ENCODE data around the gene SMU1.
A peak's percentile ranks its signal among the peaks of the same experiment; 100 is the strongest.
"Not testable (repeated sequence)": the region's sequence is repeated elsewhere in the genome, so short reads cannot be mapped to it uniquely, and the experiment has no call there.

Gene SMU1

DNA sequence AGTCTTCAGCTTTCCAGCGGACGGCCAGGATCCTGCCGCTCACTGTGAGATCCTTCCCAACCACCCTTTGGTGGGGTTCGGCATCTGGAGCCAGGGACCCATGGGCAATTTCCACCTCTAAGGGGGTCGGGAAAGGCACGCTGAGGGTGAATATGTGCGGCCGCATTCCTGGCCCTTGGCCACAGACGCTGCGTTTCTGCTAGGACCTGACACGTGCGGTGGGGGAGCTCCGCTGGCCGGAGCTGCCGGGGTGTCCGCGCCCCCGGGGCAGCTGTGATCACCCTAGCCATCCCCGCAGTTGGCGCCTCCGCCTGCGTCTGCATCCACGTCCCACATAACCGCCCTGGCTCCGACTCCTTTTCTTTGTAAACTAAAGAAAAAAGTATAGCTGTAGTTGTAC lies 56.7 kb downstream of the SMU1 start:
- peaks cover 4% of the 10 kb centered on the region for H3K36me3 Mint-ChIP-seq
- no peak overlapping the region for H3K27ac Mint-ChIP-seq
- H3K9me3 Mint-ChIP-seq (ENCODE audit: low read depth), result no peaks in the 10 kb centered on the region
- H3K27me3 Mint-ChIP-seq, result no peaks in the 10 kb centered on the region
- H3K4me3 Mint-ChIP-seq, result no peak overlapping the region
- H3K4me1 Mint-ChIP-seq (ENCODE audit: low read depth), result peaks cover 33% of the 10 kb centered on the region

DNA sequence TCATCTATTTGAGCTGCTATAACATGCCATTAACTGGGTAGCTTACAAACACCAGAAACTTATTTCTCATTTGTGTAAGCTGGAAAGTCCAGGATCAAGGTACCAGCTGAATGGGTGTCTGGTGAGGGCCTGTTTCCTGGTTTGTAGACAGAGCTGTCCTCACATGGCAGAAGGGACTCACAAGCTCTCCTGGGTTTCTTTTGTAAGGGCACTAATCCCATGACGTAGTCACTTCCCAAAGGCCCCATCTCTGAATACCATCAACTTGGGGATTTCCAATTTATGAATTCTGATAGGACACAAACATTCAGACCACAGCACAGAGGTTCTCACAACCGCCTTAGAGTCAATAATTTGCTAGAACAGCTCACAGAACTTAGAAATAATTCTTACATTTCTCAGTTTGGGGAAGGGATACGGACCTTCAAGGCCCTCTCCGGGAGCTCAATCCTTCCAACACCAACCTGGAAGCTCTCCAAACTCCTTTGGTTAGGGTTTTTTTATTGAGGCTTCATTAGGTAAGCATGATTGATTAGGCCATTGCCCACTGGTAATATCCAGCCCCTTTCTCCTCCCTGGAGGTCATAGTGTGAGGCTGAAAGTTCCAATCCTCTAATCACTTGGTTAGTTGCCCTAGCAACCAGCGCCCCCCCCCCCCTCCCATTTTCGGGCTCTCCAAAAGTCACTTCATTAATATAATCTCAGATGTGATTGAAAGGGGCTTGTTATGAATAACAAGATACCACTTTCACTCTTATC lies 59.0 kb downstream of the SMU1 start:
- Mint-ChIP-seq H3K9me3 (ENCODE audit: low read depth) (no peaks in the 10 kb centered on the region), H3K27me3 (no peaks in the 10 kb centered on the region), H3K4me1 (ENCODE audit: low read depth) (peaks cover 13% of the 10 kb centered on the region), H3K27ac (no peak overlapping the region), H3K4me3 (no peak overlapping the region), H3K36me3 (no peaks in the 10 kb centered on the region)

DNA sequence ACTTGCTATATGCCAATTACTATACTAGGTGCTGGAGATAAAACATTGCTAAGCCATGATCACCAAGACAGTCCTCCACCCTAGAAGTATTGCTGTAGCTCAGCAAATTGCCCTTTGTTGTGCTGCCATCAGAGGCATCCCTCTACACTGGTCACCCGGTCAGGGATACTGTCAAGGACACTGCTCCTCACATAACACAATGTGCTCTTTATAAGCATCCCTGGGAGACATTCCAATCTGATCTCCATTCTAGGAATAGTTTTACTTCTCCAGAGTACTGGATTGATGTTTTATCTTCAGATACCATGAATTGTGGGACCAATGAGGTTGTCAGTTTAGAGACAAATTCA lies 61.8 kb downstream of the SMU1 start:
- H3K27ac Mint-ChIP-seq, result no peak overlapping the region
- no peaks in the 10 kb centered on the region for H3K4me1 Mint-ChIP-seq (ENCODE audit: low read depth)
- no peak overlapping the region for H3K4me3 Mint-ChIP-seq
- H3K27me3 Mint-ChIP-seq, result no peaks in the 10 kb centered on the region
- H3K9me3 Mint-ChIP-seq (ENCODE audit: low read depth), result no peaks in the 10 kb centered on the region
- H3K36me3 Mint-ChIP-seq, result no peaks in the 10 kb centered on the region

DNA sequence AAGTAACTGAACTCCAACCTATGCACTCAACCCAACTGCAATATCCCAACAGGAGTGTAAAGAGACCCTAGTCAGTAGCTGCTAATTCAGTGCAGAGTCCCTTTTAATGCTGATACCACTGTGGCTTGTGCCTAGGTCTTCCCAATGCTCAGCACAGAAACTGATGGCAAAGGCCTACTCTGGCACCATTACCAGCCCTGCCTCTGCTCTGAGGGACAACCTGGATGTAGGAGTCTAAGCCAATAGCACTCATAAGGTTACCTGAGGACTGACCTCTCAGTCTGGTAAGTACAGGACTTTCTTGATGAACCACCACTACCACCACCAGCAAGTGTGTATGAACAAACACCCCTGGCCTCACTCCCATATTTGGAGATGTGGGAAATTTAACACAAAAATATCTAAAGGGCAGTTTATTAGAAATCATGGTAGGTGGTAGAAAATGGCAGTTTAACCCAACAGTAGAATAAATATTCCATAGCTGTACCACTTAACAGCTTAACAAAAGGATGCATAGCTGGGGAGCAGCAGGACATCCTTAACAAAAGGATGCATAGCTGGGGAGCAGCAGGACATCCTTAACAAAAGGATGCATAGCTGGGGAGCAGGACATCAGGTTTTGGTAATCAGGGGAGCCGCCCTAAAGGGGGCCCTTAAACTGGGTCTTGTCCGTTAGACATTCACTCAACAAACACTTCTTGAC lies 62.4 kb downstream of the SMU1 start:
- H3K9me3 Mint-ChIP-seq (ENCODE audit: low read depth), result no peaks in the 10 kb centered on the region
- no peaks in the 10 kb centered on the region for H3K4me1 Mint-ChIP-seq (ENCODE audit: low read depth)
- no peaks in the 10 kb centered on the region for H3K36me3 Mint-ChIP-seq
- no peaks in the 10 kb centered on the region for H3K27me3 Mint-ChIP-seq
- no peak overlapping the region for H3K4me3 Mint-ChIP-seq
- H3K27ac Mint-ChIP-seq, result no peak overlapping the region

DNA sequence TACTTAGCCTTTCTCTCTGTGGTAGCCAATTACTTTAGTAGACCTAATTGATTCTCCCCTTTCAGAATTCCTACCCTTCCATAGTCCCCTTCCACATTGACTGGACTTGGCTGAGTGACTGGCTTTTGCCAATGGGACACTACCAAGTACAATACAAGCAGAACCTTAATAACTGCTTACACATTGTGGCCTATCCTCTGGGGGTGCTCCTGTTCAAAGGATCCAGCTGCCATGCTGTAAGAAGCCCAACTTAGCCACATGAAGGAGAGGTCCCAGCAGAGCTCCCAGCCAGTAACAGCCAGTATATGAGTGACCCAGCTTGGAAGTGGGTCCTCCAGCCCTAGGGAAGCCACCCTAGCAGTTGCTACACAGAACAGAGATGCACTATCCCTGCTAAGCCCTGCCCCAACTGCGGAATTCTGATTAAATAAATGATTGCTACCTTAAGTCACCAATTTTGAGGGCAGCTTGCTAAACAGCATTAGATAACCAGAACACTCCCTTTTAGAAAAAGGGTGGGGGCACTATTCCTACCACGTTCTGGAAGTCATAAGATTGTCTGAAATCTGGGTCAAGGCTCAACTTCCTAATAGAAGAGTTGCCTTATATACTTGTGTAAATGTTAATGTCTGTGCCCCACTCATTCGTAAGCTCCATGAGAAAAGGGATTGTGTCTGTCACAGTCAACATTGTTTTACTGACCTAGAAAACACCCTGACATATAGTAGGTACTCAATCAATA lies 64.0 kb downstream of the SMU1 start:
- H3K9me3 Mint-ChIP-seq (ENCODE audit: low read depth), result no peaks in the 10 kb centered on the region
- H3K36me3 Mint-ChIP-seq, result no peaks in the 10 kb centered on the region
- H3K27me3 Mint-ChIP-seq, result no peaks in the 10 kb centered on the region
- no peaks in the 10 kb centered on the region for H3K4me1 Mint-ChIP-seq (ENCODE audit: low read depth)
- H3K27ac Mint-ChIP-seq, result no peak overlapping the region
- H3K4me3 Mint-ChIP-seq, result no peak overlapping the region

DNA sequence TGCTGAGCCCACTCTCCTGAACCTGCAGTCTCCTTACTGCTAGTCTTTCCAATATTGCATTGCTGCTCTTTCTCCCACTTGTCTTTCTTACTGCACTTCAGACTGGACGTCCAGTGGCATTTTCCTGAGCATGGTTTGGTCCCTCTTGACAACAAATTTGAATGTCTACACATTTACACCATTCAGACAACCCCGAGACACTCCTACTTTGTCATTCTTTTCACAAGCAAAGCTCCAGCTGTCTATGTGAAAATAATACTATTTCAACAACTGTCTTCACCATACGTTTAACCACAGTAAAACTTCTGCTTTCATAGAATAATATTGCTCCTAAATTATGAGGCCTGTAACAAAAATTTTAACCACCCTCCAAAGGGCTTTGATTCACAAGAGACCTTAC lies 64.6 kb downstream of the SMU1 start:
- Mint-ChIP-seq H3K27ac (no peak overlapping the region), H3K36me3 (no peaks in the 10 kb centered on the region)

DNA sequence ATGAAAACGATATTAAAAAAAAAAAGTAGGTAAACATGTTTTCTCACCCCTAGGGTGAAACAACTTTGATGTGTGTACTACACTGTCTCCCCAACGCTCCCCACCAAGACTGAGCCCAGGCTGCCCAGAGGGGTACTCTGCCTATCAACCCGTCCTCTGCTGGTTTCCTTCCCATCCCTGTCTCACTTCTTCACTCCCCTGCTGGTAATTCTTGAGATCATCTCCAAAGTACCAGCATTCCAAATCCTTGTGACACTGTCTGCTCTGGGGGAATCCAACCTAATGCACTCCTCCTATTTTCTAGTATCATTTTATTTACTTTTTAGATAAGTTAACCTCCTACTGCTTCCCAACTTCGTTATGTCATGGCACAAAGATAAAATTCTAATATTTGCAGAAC lies 68.7 kb downstream of the SMU1 start:
- Mint-ChIP-seq H3K36me3 (no peaks in the 10 kb centered on the region), H3K27ac (no peak overlapping the region), H3K9me3 (ENCODE audit: low read depth) (no peaks in the 10 kb centered on the region), H3K4me1 (ENCODE audit: low read depth) (peaks cover under 1% of the 10 kb centered on the region), H3K4me3 (no peak overlapping the region), H3K27me3 (no peaks in the 10 kb centered on the region)

More for the DNA sequence above, 64.6 kb downstream of the SMU1 start:
- no peaks in the 10 kb centered on the region for H3K9me3 Mint-ChIP-seq (ENCODE audit: low read depth)
- no peaks in the 10 kb centered on the region for H3K4me1 Mint-ChIP-seq (ENCODE audit: low read depth)
- no peak overlapping the region for H3K4me3 Mint-ChIP-seq
- H3K27me3 Mint-ChIP-seq, result no peaks in the 10 kb centered on the region

DNA sequence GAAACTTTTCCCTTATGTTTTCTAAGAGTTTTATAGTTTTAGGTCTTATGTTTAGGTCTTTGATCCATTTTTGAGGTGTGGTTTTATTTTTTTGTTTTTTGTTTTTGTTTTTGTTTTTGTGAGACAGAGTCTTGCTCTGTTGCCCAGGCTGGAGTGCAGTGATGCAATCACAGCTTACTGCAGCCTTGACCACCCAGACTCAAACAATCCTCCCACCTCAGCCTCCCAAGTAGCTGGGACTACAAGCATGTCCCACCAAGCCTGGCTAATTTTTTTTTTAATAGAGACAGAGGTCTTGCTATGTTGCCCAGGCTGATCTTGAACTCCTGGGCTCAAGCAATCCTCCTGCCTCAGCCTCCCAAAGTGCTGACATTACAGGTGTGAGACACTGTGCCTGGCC lies 71.1 kb downstream of the SMU1 start:
- not testable (repeated sequence) for H3K36me3 Mint-ChIP-seq; H3K4me3 Mint-ChIP-seq; H3K27me3 Mint-ChIP-seq; H3K27ac Mint-ChIP-seq; H3K9me3 Mint-ChIP-seq (ENCODE audit: low read depth)
- H3K4me1 Mint-ChIP-seq (ENCODE audit: low read depth), result peaks cover 13% of the 10 kb centered on the region

DNA sequence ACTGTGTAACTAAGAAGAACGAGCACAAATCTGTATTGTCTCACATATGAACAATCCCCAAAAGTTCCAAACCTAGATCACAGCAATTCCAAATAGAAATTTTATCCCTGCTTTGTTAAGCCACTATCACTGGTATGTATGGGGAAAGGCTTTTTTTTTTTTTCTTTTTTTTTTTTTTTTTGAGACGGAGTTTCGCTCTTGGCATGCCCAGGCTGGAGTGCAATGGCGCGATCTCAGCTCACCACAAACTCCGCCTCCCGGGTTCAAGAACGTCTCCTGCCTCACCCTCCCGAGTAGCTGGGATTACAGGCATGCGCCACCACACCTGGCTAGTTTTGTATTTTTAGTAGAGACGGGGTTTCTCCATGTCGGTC lies 75.8 kb downstream of the SMU1 start:
- Mint-ChIP-seq H3K4me3 (peak overlapping the region; percentile 98), H3K27ac (peak overlapping the region; percentile 95), H3K4me1 (ENCODE audit: low read depth) (peaks cover 44% of the 10 kb centered on the region)
- H3K27me3 Mint-ChIP-seq; H3K9me3 Mint-ChIP-seq (ENCODE audit: low read depth); H3K36me3 Mint-ChIP-seq: not testable (repeated sequence)

DNA sequence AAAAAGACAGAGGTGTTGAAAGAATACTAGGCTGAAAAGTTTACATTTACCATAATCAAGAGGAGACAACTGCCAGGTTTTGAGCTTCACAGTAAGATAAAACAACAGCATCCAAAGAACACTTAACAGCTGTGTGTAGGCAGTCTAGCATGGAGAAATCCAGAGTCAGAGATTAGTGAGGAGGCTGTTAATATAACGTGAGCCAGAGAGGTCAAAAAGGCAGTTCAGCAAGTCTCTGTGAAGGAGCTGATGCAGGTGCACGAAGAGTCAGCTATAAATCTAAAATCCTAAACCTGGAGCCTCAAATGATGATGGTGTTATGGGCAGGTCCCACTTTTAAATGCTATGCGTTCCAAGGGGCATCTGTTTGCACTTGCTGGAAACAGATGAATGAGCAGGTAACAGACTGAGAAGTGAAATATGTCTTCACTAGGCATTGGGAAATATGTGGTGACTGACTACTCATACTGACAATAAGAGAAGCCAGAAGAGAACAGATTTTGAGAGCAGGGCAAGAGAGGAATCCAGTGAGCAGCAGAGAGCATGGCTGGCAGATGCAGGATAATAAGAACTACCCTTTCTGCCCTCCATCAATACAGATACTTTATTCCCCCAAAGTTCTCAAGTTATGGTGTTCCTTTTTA lies 83.8 kb downstream of the SMU1 start:
- H3K4me1 Mint-ChIP-seq (ENCODE audit: low read depth), result peaks cover 37% of the 10 kb centered on the region
- H3K27me3 Mint-ChIP-seq, result no peaks in the 10 kb centered on the region
- H3K36me3 Mint-ChIP-seq, result peaks cover 7% of the 10 kb centered on the region
- H3K27ac Mint-ChIP-seq, result no peak overlapping the region
- no peaks in the 10 kb centered on the region for H3K9me3 Mint-ChIP-seq (ENCODE audit: low read depth)
- no peak overlapping the region for H3K4me3 Mint-ChIP-seq

DNA sequence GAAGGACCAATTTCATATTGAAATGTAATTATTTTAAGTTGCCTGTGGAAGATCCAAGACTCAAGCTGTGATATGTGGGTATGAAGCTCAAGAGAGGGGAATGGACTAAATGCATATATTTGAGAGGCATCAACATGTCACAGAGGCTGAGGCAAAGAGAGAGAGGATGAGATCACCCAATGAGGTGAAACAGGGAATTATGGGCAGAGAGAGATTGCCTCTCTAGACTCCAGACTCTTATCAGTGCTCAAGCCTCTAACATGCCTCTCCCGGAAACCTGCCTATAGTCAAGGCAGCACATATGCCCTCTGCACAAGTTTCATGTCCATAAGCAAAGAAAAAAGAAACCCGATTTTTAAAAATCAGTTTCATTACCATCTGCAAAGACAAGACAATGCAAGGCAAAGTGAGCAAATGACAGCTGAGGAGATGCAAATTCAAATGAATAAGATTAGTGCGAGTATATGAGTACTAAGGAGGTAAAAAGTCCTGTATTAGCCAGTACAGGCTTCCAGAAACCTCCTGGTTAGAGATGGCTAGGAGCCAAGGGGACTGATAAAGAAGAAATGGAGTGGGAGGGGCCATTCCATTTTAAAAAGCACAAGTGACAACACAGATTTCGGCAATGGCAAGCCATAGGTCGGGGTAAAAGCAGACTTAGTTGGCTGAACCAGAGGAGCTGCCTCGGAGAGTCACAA lies 84.4 kb downstream of the SMU1 start:
- no peak overlapping the region for H3K4me3 Mint-ChIP-seq
- H3K27ac Mint-ChIP-seq, result no peak overlapping the region
- peaks cover 12% of the 10 kb centered on the region for H3K36me3 Mint-ChIP-seq
- H3K9me3 Mint-ChIP-seq (ENCODE audit: low read depth), result no peaks in the 10 kb centered on the region
- no peaks in the 10 kb centered on the region for H3K27me3 Mint-ChIP-seq
- peaks cover 30% of the 10 kb centered on the region for H3K4me1 Mint-ChIP-seq (ENCODE audit: low read depth)
